HCT116 (cell line): ENCODE results near the gene KIF18B. TPM values are rescaled to one million over a fixed set of nuclear protein-coding genes. Genes with fewer than 3 reads are reported as not detected.
A peak's percentile ranks its signal among the peaks of the same experiment; 100 is the strongest.

ENCODE experiments used
- ATAC-seq: fragments of 200-7000 bp; cut with Tn5 transposase; 2 replicates; pipeline ENCODE4 v1.9.1; 2020; ENCODE audit warnings: mild to moderate bottlenecking, moderate library complexity
- BruUV-seq: library from RNA; stranded (reverse); fragments of 400-500 nt; replicated peaks from 2 replicates; lab custom pipeline; 2021; lab: Mats Ljungman, UMichigan
- CTCF ChIA-PET: fragments of 300-600 bp; sonication (Branson Sonifier 250); formaldehyde crosslinking; loops from one replicate; lab custom pipeline; 2021; ENCODE audit warnings: antibody characterized with exemption; lab: Charles Lee
- POLR2A ChIA-PET: fragments of 300-600, 350-600 bp; sonication (Branson Sonifier 250); formaldehyde crosslinking; loops from one replicate; lab custom pipeline; 2021; ENCODE audit warnings: antibody characterized with exemption; lab: Charles Lee
- RAD21 ChIA-PET, 2 experiments: fragments of 300-600 bp; sonication (Branson Sonifier 250); formaldehyde crosslinking; loops; one replicate each; lab custom pipeline; 2023; ENCODE audit warnings: low total read pairs in 2 of 2; ENCODE audit not compliant: uncharacterized antibody in 2 of 2, unreplicated experiment in 2 of 2, low non-redundant PET in 1 of 2; lab: Charles Lee
- DNase-seq: peaks from one replicate; pipeline ENCODE4 v3.0.0-alpha.2; 2010; ENCODE audit warnings: low read depth, low spot score
- H2AFZ ChIP-seq: fragments of 200-600 bp; shearing (Covaris generic), sonication (generic); 2 replicates; pipeline ENCODE4 v1.6.1; 2017; ENCODE audit warnings: low read depth, mixed run types, mixed read lengths, antibody characterized with exemption, low read length; ENCODE audit not compliant: poor library complexity, severe bottlenecking
- H3K27ac ChIP-seq: 2 replicates; pipeline ENCODE4 v1.5.1; 2012; ENCODE audit warnings: low read depth, low read length
- H3K27me3 ChIP-seq: fragments of 200-600 bp; sonication (generic); 2 replicates; pipeline ENCODE4 v1.6.1; 2016; ENCODE audit warnings: mixed run types, low read length, mixed read lengths; ENCODE audit not compliant: insufficient read depth
- H3K36me3 ChIP-seq, 2 experiments: fragments of 200-500 bp in 1 of 2; fragments of 200-600 bp in 1 of 2; sonication (Bioruptor generic) in 1 of 2; sonication (generic) in 1 of 2; 2 replicates each; pipeline versions ENCODE4 v1.5.1 to v1.6.1; 2014 to 2016; ENCODE audit warnings: low read length in 2 of 2, inconsistent platforms in 1 of 2, mixed read lengths in 1 of 2, mixed run types in 1 of 2; ENCODE audit not compliant: insufficient read depth in 2 of 2, control insufficient read depth in 1 of 2
- H3K4me1 ChIP-seq, 2 experiments: fragments of 200-600 bp in 1 of 2; sonication (generic) in 1 of 2; 2 replicates each; pipeline versions ENCODE4 v1.5.1 to v1.6.1; 2012 to 2017; ENCODE audit warnings: low read length in 2 of 2, inconsistent platforms in 1 of 2, mild to moderate bottlenecking in 1 of 2, mixed read lengths in 1 of 2, mixed run types in 1 of 2, moderate library complexity in 1 of 2; ENCODE audit not compliant: insufficient read depth in 2 of 2, control insufficient read depth in 1 of 2
- H3K4me2 ChIP-seq: fragments of 200-600 bp; sonication (generic); 2 replicates; pipeline ENCODE4 v1.6.1; 2017; ENCODE audit warnings: mixed run types, low read length, mixed read lengths
- H3K4me3 ChIP-seq, 2 experiments: fragments of 200-600 bp in 1 of 2; sonication (generic) in 1 of 2; replicated peaks in 1 of 2; 2 replicates each; pipeline ENCODE4 v1.5.1; 2011 to 2016; ENCODE audit warnings: low read length in 2 of 2, control low read depth in 1 of 2, low read depth in 1 of 2, mild to moderate bottlenecking in 1 of 2, mixed read lengths in 1 of 2, mixed run types in 1 of 2
- H3K79me2 ChIP-seq: fragments of 200-600 bp; sonication (generic); 2 replicates; pipeline ENCODE4 v1.6.1; 2017; ENCODE audit warnings: mild to moderate bottlenecking, mixed run types, low read length, moderate library complexity, mixed read lengths; ENCODE audit not compliant: insufficient read depth
- H3K9ac ChIP-seq: fragments of 200-600 bp; sonication (generic); 2 replicates; pipeline ENCODE4 v1.6.1; 2016; ENCODE audit warnings: low read length, mixed read lengths
- H3K9me2 ChIP-seq: fragments of 200-600 bp; sonication (generic), shearing (Covaris generic); 2 replicates; pipeline ENCODE4 v1.6.1; 2017; ENCODE audit warnings: mixed run types, mild to moderate bottlenecking, moderate library complexity; ENCODE audit not compliant: insufficient read depth
- H3K9me3 ChIP-seq, 2 experiments: fragments of 200-500 bp in 1 of 2; fragments of 200-600 bp in 1 of 2; sonication (Bioruptor generic) in 1 of 2; sonication (generic) in 1 of 2; 2 replicates each; pipeline ENCODE4 v1.6.1; 2014 to 2017; ENCODE audit warnings: low read length in 2 of 2, mixed read lengths in 2 of 2, inconsistent platforms in 1 of 2, low read depth in 1 of 2, mild to moderate bottlenecking in 1 of 2, mixed run types in 1 of 2, moderate library complexity in 1 of 2; ENCODE audit not compliant: control insufficient read depth in 1 of 2, insufficient read depth in 1 of 2
- H4K20me1 ChIP-seq: fragments of 200-600 bp; sonication (generic), shearing (Covaris generic); 2 replicates; pipeline ENCODE4 v1.6.1; 2017; ENCODE audit warnings: mixed run types, mild to moderate bottlenecking, moderate library complexity; ENCODE audit not compliant: insufficient read depth
- ELF1 ChIP-seq: IDR thresholded peaks from 2 replicates; pipeline ENCODE4 v1.6.1; 2012; ENCODE audit warnings: low read depth, borderline replicate concordance
- JUND ChIP-seq: IDR thresholded peaks from 2 replicates; pipeline ENCODE4 v1.6.1; 2012
- POLR2A ChIP-seq: IDR thresholded peaks from 2 replicates; pipeline ENCODE4 v1.7.0; 2011; ENCODE audit warnings: borderline replicate concordance; ENCODE audit not compliant: insufficient read depth, insufficient read length; ENCODE audit errors: extremely low read depth
- POLR2AphosphoS5 ChIP-seq: IDR thresholded peaks from 2 replicates; pipeline ENCODE4 v1.6.1; 2011; ENCODE audit warnings: mild to moderate bottlenecking, low read depth, low read length, moderate library complexity
- RAD21 ChIP-seq: IDR thresholded peaks from 2 replicates; pipeline ENCODE4 v1.6.1; 2012; ENCODE audit warnings: low read depth, mild to moderate bottlenecking
- REST ChIP-seq: IDR thresholded peaks from 2 replicates; pipeline ENCODE4 v1.6.1; 2012; ENCODE audit warnings: low read depth
- SP1 ChIP-seq: IDR thresholded peaks from 2 replicates; pipeline ENCODE4 v1.6.1; 2012; ENCODE audit warnings: low read depth
- ZFX ChIP-seq: fragments of 450-650 bp; IDR thresholded peaks from 2 replicates; pipeline ENCODE4 v1.6.1; 2017
- ZNF274 ChIP-seq: fragments of 200-500 bp; sonication (Bioruptor generic); IDR thresholded peaks from 2 replicates; pipeline ENCODE4 v1.6.1; 2014; ENCODE audit warnings: mild to moderate bottlenecking, low read depth, low read length, inconsistent platforms
- intact Hi-C: fragments of 100-400 bp; cut with micrococcal nuclease; formaldehyde crosslinking; loops from 2 replicates; pipeline ENCODE4 v1.10.0; 2022
- total RNA-seq: library from RNA; stranded (reverse); gene quantifications from one replicate; pipeline ENCODE4 v1.2.1, GENCODE V29; 2021; ENCODE audit not compliant: unreplicated experiment
- TF ChIP-seq, protein P1 (sequence below): IDR thresholded peaks from 2 replicates; pipeline ENCODE4 v1.6.1; 2011; ENCODE audit warnings: mild to moderate bottlenecking, low read length, moderate library complexity; ENCODE audit not compliant: insufficient replicate concordance; ENCODE audit errors: extremely low read depth
- TF ChIP-seq, protein P2 (sequence below), 3 experiments: fragments of 200-600 bp in 1 of 3; sonication (generic) in 1 of 3; IDR thresholded peaks in 2 of 3; conservative IDR thresholded peaks in 1 of 3; 2 replicates each; pipeline ENCODE4 v1.5.1; 2012 to 2017; ENCODE audit warnings: low read depth in 2 of 3, low read length in 2 of 3, antibody characterized with exemption in 1 of 3, borderline replicate concordance in 1 of 3, control low read depth in 1 of 3, mild to moderate bottlenecking in 1 of 3, mixed read lengths in 1 of 3, mixed run types in 1 of 3, moderate library complexity in 1 of 3; ENCODE audit not compliant: insufficient read depth in 1 of 3

Gene KIF18B
- total RNA-seq, 1 experiment from 2014 or later, result 76.4 TPM

- peak overlapping the region; percentile 38 for H3K27ac ChIP-seq
- H3K9me3 ChIP-seq, result peaks cover 0 to 4% of the 10 kb centered on the region in 2 experiments; a peak in 1 of 4 replicates
- H3K9me2 ChIP-seq, result no peaks in the 10 kb centered on the region
- ChIA-PET RAD21 (no interaction called here), CTCF (interaction anchor here (2.5 kb wide), 1 partner anchor 22 kb away, joined by 6 read pairs; no protein-coding TSS in a partner anchor), POLR2A (no interaction called here)
- no peak overlapping the region for H2AFZ ChIP-seq
- H3K4me1 ChIP-seq, result peaks cover 22 to 47% of the 10 kb centered on the region in 2 experiments
- peaks cover 5% of the 10 kb centered on the region; the same call in 1 of the 2 replicates for H4K20me1 ChIP-seq
- DNase-seq (no peak), ATAC-seq (peak; percentile 41)
- H3K36me3 ChIP-seq, result peaks cover 6 to 52% of the 10 kb centered on the region in 2 experiments; a peak in 3 of 4 replicates
- H3K4me3 ChIP-seq, result no peak overlapping the region
- BruUV-seq, result no TSS peak
- no peak overlapping the region for H3K9ac ChIP-seq
- peak overlapping the region; percentile 53; the same call in 1 of the 2 replicates for H3K4me2 ChIP-seq
- no peaks in the 10 kb centered on the region for H3K27me3 ChIP-seq
- intact Hi-C loops, result no loop called here
- TF ChIP-seq JUND (no peak), SP1 (no peak), ELF1 (no peak), POLR2A (no peak), RAD21 (no peak)
- TF ChIP-seq, protein P1, sequence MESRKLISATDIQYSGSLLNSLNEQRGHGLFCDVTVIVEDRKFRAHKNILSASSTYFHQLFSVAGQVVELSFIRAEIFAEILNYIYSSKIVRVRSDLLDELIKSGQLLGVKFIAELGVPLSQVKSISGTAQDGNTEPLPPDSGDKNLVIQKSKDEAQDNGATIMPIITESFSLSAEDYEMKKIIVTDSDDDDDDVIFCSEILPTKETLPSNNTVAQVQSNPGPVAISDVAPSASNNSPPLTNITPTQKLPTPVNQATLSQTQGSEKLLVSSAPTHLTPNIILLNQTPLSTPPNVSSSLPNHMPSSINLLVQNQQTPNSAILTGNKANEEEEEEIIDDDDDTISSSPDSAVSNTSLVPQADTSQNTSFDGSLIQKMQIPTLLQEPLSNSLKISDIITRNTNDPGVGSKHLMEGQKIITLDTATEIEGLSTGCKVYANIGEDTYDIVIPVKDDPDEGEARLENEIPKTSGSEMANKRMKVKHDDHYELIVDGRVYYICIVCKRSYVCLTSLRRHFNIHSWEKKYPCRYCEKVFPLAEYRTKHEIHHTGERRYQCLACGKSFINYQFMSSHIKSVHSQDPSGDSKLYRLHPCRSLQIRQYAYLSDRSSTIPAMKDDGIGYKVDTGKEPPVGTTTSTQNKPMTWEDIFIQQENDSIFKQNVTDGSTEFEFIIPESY, result no peak
- peaks cover 100% of the 10 kb centered on the region for H3K79me2 ChIP-seq
These were observed 5.8 kb downstream of the KIF18B start for GRCh38 chr17:44941712-44942331.

DNA sequence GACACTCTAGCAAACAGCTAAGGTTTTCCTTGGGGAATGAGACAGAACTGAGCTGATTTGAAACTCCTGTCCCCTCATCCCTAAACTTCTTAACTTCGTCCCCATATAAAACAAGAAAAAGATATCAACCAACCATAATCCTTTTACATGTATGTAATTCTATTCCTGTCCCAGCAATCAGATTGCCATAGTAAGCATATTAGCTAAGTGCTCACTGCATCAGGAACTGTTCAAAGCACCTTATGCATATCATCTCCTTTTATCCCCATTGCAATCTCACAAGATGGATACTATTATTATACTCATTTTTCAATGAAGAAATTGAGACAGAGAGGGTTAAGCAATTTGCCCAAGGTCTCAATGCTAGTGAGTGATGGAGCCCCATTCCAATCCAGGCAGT is 6.8 kb downstream of the KIF18B start:
- Histone ChIP-seq H3K36me3 (peaks cover 7 to 56% of the 10 kb centered on the region in 2 experiments; a peak in 3 of 4 replicates), H4K20me1 (peaks cover 5% of the 10 kb centered on the region; the same call in 1 of the 2 replicates), H3K4me2 (peak overlapping the region; percentile 53), H3K27ac (peak overlapping the region; percentile 38; the same call in 1 of the 2 replicates), H3K27me3 (no peaks in the 10 kb centered on the region), H3K4me1 (peaks cover 22 to 41% of the 10 kb centered on the region in 2 experiments), H3K9me3 (peaks cover 0 to 4% of the 10 kb centered on the region in 2 experiments; a peak in 1 of 4 replicates), H3K9ac (peak overlapping the region; percentile 16; the same call in 1 of the 2 replicates), H3K4me3 (peak overlapping the region in 1 of 2 experiments; percentile 13; a peak in 1 of 4 replicates), H3K9me2 (no peaks in the 10 kb centered on the region), H2AFZ (no peak overlapping the region), H3K79me2 (peaks cover 97% of the 10 kb centered on the region)
- ChIA-PET CTCF (interaction anchor here (2.5 kb wide), 1 partner anchor 21 kb away, joined by 6 read pairs; no protein-coding TSS in a partner anchor), RAD21 (no interaction called here), POLR2A (no interaction called here)
- intact Hi-C loops, result no loop called here
- DNase-seq (no peak), ATAC-seq (peak; percentile 12; the same call in 1 of the 2 replicates)
- BruUV-seq, result no TSS peak
- TF ChIP-seq POLR2AphosphoS5, result no peak
- no peak for TF ChIP-seq RAD21
- TF ChIP-seq, protein P2, sequence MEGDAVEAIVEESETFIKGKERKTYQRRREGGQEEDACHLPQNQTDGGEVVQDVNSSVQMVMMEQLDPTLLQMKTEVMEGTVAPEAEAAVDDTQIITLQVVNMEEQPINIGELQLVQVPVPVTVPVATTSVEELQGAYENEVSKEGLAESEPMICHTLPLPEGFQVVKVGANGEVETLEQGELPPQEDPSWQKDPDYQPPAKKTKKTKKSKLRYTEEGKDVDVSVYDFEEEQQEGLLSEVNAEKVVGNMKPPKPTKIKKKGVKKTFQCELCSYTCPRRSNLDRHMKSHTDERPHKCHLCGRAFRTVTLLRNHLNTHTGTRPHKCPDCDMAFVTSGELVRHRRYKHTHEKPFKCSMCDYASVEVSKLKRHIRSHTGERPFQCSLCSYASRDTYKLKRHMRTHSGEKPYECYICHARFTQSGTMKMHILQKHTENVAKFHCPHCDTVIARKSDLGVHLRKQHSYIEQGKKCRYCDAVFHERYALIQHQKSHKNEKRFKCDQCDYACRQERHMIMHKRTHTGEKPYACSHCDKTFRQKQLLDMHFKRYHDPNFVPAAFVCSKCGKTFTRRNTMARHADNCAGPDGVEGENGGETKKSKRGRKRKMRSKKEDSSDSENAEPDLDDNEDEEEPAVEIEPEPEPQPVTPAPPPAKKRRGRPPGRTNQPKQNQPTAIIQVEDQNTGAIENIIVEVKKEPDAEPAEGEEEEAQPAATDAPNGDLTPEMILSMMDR (IDR thresholded peaks at IDR 0.05 in 2 of 3, conservative IDR thresholded peaks at IDR 0.05 in 1 of 3; ENCODE audit: borderline replicate concordance in 1 of 3, insufficient read depth in 1 of 3, low read depth in 2 of 3, low read length in 2 of 3), result no peak
- no peak for TF ChIP-seq ZFX
- TF ChIP-seq REST, result no peak
- no peak for TF ChIP-seq ZNF274
